ENCODE data around the gene INTS11. TPM values are rescaled to one million over a fixed set of nuclear protein-coding genes. Genes with fewer than 3 reads are reported as not detected.

INTS11 gene
- total and polyA plus RNA-seq, 10 of the 15 experiments (the other 5 are each of a cell fraction or from before 2014, with no cell fraction given) = 2.5 to 117 (median 77.7) TPM

DNA sequence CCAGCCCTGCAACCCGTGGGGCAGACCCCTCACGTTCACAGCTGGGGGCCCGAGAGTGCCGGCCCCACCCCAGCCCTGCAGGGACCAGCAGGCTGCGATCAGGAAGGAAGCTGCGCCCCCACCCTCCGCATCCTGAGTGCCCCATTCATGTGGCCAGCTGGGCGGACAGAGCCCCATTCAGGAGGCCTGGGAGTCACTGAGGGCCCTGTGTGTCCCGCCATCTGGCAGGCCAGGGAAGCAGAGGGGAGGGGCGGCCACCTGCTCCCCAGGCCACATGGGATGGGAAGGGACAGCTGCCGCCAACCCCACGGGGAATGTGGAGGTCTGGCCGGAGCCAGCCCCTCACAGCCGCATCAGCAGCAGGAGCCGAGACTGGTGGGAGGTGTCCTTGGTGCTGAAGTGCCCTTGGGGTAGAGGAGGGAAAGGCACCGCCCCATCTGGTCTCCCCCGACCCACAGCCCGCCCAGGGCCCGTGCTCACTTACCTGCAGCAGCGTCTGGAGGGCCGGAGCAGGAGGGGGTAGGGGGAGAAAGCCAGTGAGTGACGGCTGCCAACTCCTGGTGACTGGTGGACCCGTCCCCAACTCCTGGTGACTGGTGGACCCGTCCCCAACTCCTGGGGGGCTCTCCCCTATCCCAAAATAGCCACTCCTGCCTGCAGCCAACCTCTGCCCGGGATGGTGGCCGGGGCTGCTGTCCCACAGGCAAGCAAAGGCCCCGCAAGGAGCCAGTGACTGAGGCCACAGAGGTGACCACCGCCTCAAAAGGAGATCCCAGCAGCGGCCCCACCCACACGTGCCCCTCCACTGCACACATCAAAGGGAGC is 25.4 kb downstream of the INTS11 start:
- TF ChIP-seq, protein P1, sequence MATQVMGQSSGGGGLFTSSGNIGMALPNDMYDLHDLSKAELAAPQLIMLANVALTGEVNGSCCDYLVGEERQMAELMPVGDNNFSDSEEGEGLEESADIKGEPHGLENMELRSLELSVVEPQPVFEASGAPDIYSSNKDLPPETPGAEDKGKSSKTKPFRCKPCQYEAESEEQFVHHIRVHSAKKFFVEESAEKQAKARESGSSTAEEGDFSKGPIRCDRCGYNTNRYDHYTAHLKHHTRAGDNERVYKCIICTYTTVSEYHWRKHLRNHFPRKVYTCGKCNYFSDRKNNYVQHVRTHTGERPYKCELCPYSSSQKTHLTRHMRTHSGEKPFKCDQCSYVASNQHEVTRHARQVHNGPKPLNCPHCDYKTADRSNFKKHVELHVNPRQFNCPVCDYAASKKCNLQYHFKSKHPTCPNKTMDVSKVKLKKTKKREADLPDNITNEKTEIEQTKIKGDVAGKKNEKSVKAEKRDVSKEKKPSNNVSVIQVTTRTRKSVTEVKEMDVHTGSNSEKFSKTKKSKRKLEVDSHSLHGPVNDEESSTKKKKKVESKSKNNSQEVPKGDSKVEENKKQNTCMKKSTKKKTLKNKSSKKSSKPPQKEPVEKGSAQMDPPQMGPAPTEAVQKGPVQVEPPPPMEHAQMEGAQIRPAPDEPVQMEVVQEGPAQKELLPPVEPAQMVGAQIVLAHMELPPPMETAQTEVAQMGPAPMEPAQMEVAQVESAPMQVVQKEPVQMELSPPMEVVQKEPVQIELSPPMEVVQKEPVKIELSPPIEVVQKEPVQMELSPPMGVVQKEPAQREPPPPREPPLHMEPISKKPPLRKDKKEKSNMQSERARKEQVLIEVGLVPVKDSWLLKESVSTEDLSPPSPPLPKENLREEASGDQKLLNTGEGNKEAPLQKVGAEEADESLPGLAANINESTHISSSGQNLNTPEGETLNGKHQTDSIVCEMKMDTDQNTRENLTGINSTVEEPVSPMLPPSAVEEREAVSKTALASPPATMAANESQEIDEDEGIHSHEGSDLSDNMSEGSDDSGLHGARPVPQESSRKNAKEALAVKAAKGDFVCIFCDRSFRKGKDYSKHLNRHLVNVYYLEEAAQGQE (IDR thresholded peaks at IDR 0.05; ENCODE audit: low read depth, low read length) = peak; percentile 86
- TF ChIP-seq, protein P2, sequence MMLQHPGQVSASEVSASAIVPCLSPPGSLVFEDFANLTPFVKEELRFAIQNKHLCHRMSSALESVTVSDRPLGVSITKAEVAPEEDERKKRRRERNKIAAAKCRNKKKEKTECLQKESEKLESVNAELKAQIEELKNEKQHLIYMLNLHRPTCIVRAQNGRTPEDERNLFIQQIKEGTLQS (IDR thresholded peaks at IDR 0.05; ENCODE audit: borderline replicate concordance, extremely low read depth, low read depth, low read length) = no peak
- no peaks in the 10 kb centered on the region for H3K36me3 ChIP-seq (ENCODE audit: control insufficient read depth in 2 of 2, insufficient read depth in 2 of 2, low read length in 1 of 2)
- H3K9me3 ChIP-seq (replicated peaks; ENCODE audit: control insufficient read depth, insufficient read depth, low read length) = no peaks in the 10 kb centered on the region
- DNase-seq (ENCODE audit: low read depth, low spot score) (no peak), ATAC-seq (peak; percentile 61), FAIRE-seq (no peak)
- POLR2A ChIA-PET = no interaction called here
- in situ Hi-C loops (cut with MboI) = no loop called here
- CTCF ChIA-PET = interaction anchor here (1.0 kb wide), 1 partner anchor 267 kb away, joined by 4 read pairs; no protein-coding TSS in a partner anchor
- H3K9ac ChIP-seq (ENCODE audit: control insufficient read depth, insufficient read depth, low read length) = no peak overlapping the region
- no peaks in the 10 kb centered on the region for H4K20me1 ChIP-seq (ENCODE audit: control insufficient read depth, insufficient read depth)
- H3K27ac ChIP-seq (ENCODE audit: control insufficient read depth, insufficient read depth) = no peak overlapping the region
- no TSS peak for BruUV-seq (replicated peaks)
- H3K4me2 ChIP-seq (ENCODE audit: control insufficient read depth, insufficient read depth) = no peak overlapping the region
- H3K4me3 ChIP-seq = no peak overlapping the region
- H3K27me3 ChIP-seq (replicated peaks in 1 of 2; ENCODE audit: control insufficient read depth in 2 of 2, insufficient read depth in 2 of 2, low read length in 1 of 2) = no peaks in the 10 kb centered on the region
- no peak overlapping the region for H2AFZ ChIP-seq (ENCODE audit: control insufficient read depth, low read depth, low read length)
- WGBS (ENCODE audit: insufficient coverage, insufficient replicate concordance, low lambda C conversion rate, missing lambda C conversion rate) = 34% methylated on average over 22 of the region's 30 CpGs
- intact Hi-C loops (cut with micrococcal nuclease; ENCODE audit: unreplicated experiment) = no loop called here
- H3K4me1 ChIP-seq (ENCODE audit: control insufficient read depth, insufficient read depth, low read length) = no peaks in the 10 kb centered on the region
- H3K79me2 ChIP-seq (ENCODE audit: control insufficient read depth, insufficient read depth, low read length) = no peaks in the 10 kb centered on the region
- RAD21 ChIA-PET (ENCODE audit: unreplicated experiment) = no interaction called here
- SMC1A ChIA-PET (ENCODE audit: uncharacterized antibody, unreplicated experiment) = no interaction called here
